CD8-positive, alpha-beta memory T cell (primary cell): ENCODE data around the gene TARP.
"Not testable (repeated sequence)": the region's sequence is repeated elsewhere in the genome, so short reads cannot be mapped to it uniquely, and the experiment has no call there.

Experiments used
- CTCF ChIA-PET: fragments of 350-600 bp; sonication (Branson Sonifier 250); formaldehyde crosslinking; loops from one replicate; lab custom pipeline; 2021; ENCODE audit warnings: antibody characterized with exemption; lab: Charles Lee
- POLR2A ChIA-PET: fragments of 350-600 bp; sonication (Branson Sonifier 250); formaldehyde crosslinking; loops from one replicate; lab custom pipeline; 2021; ENCODE audit warnings: antibody characterized with exemption; lab: Charles Lee
- DNase-seq, 5 donors: peaks; one replicate each; pipeline versions ENCODE4 v3.0.0 to v3.0.0-alpha.2; 2020 to 2022; ENCODE audit warnings: mixed read lengths in 1 of 5
- H3K27ac ChIP-seq: one replicate; pipeline ENCODE4 v1.7.0; 2013; ENCODE audit warnings: low read depth, mild to moderate bottlenecking, low read length, moderate library complexity
- H3K27me3 ChIP-seq: 2 replicates; pipeline ENCODE4 v1.7.0; 2013; ENCODE audit warnings: low read length, mild to moderate bottlenecking; ENCODE audit not compliant: insufficient read depth, poor library complexity, severe bottlenecking
- H3K36me3 ChIP-seq: 2 replicates; pipeline ENCODE4 v1.7.0; 2013; ENCODE audit warnings: mild to moderate bottlenecking, low read length, moderate library complexity; ENCODE audit not compliant: insufficient read depth
- H3K4me1 ChIP-seq: 2 replicates; pipeline ENCODE4 v1.7.0; 2013; ENCODE audit warnings: mild to moderate bottlenecking, low read length, moderate library complexity; ENCODE audit not compliant: insufficient read depth
- H3K4me3 ChIP-seq: 2 replicates; pipeline ENCODE4 v1.7.0; 2013; ENCODE audit warnings: mild to moderate bottlenecking, low read length
- H3K9me3 ChIP-seq: 2 replicates; pipeline ENCODE4 v1.7.0; 2013; ENCODE audit warnings: mild to moderate bottlenecking, low read length
- H3K27ac Mint-ChIP-seq, 8 donors: one replicate each; pipeline ENCODE4 v1.8.0; 2020 to 2021; ENCODE audit warnings: mixed read lengths in 8 of 8, mild to moderate bottlenecking in 6 of 8, inconsistent platforms in 3 of 8, moderate library complexity in 3 of 8
- H3K27me3 Mint-ChIP-seq, 2 donors: one replicate each; pipeline ENCODE4 v1.8.0; 2020 to 2021; ENCODE audit warnings: mixed read lengths in 2 of 2, mild to moderate bottlenecking in 1 of 2, moderate library complexity in 1 of 2
- H3K36me3 Mint-ChIP-seq, 3 donors: one replicate each; pipeline ENCODE4 v1.8.0; 2020 to 2021; ENCODE audit warnings: mixed read lengths in 3 of 3, inconsistent platforms in 1 of 3, mild to moderate bottlenecking in 1 of 3
- H3K4me1 Mint-ChIP-seq, 3 donors: one replicate each; pipeline ENCODE4 v1.8.0; 2020 to 2021; ENCODE audit warnings: mixed read lengths in 3 of 3, inconsistent platforms in 1 of 3, mild to moderate bottlenecking in 1 of 3
- H3K4me3 Mint-ChIP-seq, 7 donors: one replicate each; pipeline ENCODE4 v1.8.0; 2020 to 2021; ENCODE audit warnings: mixed read lengths in 7 of 7, mild to moderate bottlenecking in 6 of 7, moderate library complexity in 4 of 7, inconsistent platforms in 2 of 7
- H3K9me3 Mint-ChIP-seq, 5 donors: one replicate each; pipeline ENCODE4 v1.8.0; 2020 to 2022; ENCODE audit warnings: mixed read lengths in 5 of 5, mild to moderate bottlenecking in 3 of 5, moderate library complexity in 2 of 5, inconsistent platforms in 1 of 5

Gene TARP

DNA sequence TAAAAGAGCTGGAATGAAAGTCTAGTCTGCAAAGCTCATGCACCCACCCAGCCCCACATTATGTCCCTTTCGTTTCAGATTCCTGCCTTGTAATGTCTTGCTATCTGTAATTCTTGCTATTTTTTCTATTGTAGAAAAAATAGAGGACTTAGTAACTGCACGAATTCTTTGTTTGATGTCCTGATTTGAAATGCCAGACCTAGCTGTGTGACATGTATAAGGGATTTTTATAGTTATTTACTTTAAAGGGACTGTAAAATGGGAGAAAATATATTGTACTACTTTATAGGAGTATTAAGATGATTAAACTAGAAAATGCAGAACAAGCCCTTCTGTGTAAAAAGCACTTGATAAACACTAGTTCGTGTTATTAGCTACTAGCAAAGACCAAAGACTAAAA lies 32.4 kb downstream of the TARP start:
- Mint-ChIP-seq H3K27me3 (peaks cover 0 to 2% of the 10 kb centered on the region in 2 donors), H3K4me3 (peak overlapping the region; percentile 50 to 98 (median 71)), H3K36me3 (peaks cover 44 to 86% (median 66%) of the 10 kb centered on the region in 3 donors), H3K4me1 (peaks cover 81 to 86% (median 81%) of the 10 kb centered on the region in 3 donors), H3K9me3 (no peaks in the 10 kb centered on the region), H3K27ac (peak overlapping the region; percentile 82 to 99 (median 94))
- DNase-seq, result no peak
- Histone ChIP-seq H3K4me3 (no peak overlapping the region), H3K9me3 (no peaks in the 10 kb centered on the region), H3K36me3 (peaks cover 10% of the 10 kb centered on the region), H3K4me1 (peaks cover 45% of the 10 kb centered on the region), H3K27ac (no peak overlapping the region), H3K27me3 (no peaks in the 10 kb centered on the region)
- ChIA-PET CTCF (interaction anchor here (0.6 to 3.0 kb wide), 5 partner anchors 21 to 126 kb away, joined by 3 to 10 read pairs (median 4); no protein-coding TSS in a partner anchor), POLR2A (no interaction called here)

DNA sequence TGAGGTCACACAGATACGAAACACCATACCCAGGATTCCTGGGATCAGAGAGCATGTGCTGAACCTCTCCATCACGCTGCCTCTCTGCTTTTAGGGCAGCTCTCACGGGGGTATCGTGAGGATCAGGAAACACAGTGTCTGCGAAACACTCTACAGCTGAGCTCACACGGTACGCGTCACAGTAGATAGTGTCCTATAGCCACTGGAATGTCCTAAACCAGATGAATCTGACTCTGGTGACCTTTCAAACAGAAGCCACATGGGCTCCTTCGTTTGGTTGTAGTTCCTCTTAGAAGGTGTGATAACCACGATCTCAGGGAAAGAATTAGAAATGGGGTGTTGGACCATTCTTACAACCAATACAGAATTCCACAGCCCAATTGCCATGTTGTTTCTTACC lies 34.3 kb downstream of the TARP start:
- H3K9me3 Mint-ChIP-seq, H3K36me3 ChIP-seq, H3K27ac ChIP-seq, H3K27me3 ChIP-seq, DNase-seq, H3K9me3 ChIP-seq, POLR2A ChIA-PET, CTCF ChIA-PET, H3K4me3 ChIP-seq, H3K27me3 Mint-ChIP-seq: not testable (repeated sequence)
- H3K4me1 ChIP-seq, result peaks cover 34% of the 10 kb centered on the region
- Mint-ChIP-seq H3K4me3 (peak overlapping the region in 6 of 7 donors; percentile 11 to 74 (median 58)), H3K4me1 (peaks cover 81 to 86% (median 81%) of the 10 kb centered on the region in 3 donors), H3K27ac (peak overlapping the region; percentile 83 to 97 (median 93)), H3K36me3 (peaks cover 27 to 73% (median 47%) of the 10 kb centered on the region in 3 donors)

DNA sequence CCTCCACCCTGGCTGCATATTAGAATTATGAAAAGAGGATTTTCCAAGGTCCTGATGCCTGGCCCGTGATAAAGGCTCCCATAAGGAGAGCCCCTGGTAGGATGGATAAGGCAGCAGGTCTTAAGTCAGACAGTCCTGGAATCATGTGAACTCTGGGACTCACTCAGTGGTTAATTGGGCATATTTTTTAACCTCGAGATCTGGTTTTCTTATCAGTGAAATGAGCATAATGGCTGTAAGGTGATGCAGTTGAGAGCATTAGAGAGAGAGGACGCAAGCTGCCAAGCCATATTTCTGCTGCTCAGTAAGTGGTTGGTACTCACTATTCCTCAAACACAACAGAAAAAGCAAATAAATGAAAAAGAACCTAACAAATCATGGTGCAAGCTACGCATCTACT lies 37.8 kb downstream of the TARP start:
- Mint-ChIP-seq H3K4me3 (peak overlapping the region in 6 of 7 donors; percentile 69 to 83 (median 77)), H3K27ac (peak overlapping the region; percentile 85 to 98 (median 96)), H3K4me1 (peaks cover 83 to 94% (median 89%) of the 10 kb centered on the region in 3 donors), H3K27me3 (no peaks in the 10 kb centered on the region), H3K36me3 (peaks cover 16 to 50% (median 23%) of the 10 kb centered on the region in 3 donors), H3K9me3 (no peaks in the 10 kb centered on the region)
- H3K4me3 ChIP-seq, result no peak overlapping the region
- H3K27me3 ChIP-seq, result no peaks in the 10 kb centered on the region
- DNase-seq, result no peak
- CTCF ChIA-PET, result interaction anchor here (1.2 to 7.7 kb wide), 9 partner anchors 14 to 133 kb away, joined by 3 to 82 read pairs (median 13); no protein-coding TSS in a partner anchor
- no peaks in the 10 kb centered on the region for H3K36me3 ChIP-seq
- no peaks in the 10 kb centered on the region for H3K9me3 ChIP-seq
- POLR2A ChIA-PET, result interaction anchor here (1.3 to 1.9 kb wide), 2 partner anchors 65 to 95 kb away, joined by 3 to 5 read pairs; no protein-coding TSS in a partner anchor
- no peak overlapping the region for H3K27ac ChIP-seq
- peaks cover 59% of the 10 kb centered on the region for H3K4me1 ChIP-seq

DNA sequence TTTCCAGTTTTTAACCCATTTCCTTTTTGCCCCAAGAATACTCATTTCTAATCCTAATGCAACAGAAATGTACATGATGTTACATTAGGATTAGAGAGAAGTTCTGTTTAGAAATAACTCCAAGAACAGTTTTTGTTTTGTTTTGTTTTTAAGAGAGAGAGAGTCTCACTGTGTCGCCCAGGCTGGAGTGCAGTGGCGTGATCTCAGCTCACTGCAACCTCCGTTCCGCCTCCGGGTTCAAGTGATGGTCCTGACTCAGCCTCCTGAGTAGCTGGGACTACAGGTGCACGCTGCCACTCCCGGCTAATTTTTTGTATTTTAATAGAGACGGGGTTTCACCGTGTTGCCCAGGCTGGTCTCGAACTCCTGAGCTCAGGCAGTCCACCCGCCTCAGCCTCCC lies 38.7 kb downstream of the TARP start:
- H3K36me3 ChIP-seq, H3K27ac ChIP-seq, H3K27me3 ChIP-seq, DNase-seq, H3K9me3 Mint-ChIP-seq, H3K9me3 ChIP-seq, H3K4me3 ChIP-seq, H3K27me3 Mint-ChIP-seq: not testable (repeated sequence)
- ChIA-PET POLR2A (interaction anchor here (1.9 kb wide), 1 partner anchor 96 kb away, joined by 5 read pairs; no protein-coding TSS in a partner anchor), CTCF (interaction anchor here (1.0 to 7.7 kb wide), 9 partner anchors 12 to 134 kb away, joined by 3 to 82 read pairs (median 23); no protein-coding TSS in a partner anchor)
- peaks cover 65% of the 10 kb centered on the region for H3K4me1 ChIP-seq
- H3K4me1 Mint-ChIP-seq, result peaks cover 89 to 98% (median 95%) of the 10 kb centered on the region in 3 donors
- peak overlapping the region; percentile 18 to 83 (median 79) for H3K4me3 Mint-ChIP-seq
- peak overlapping the region; percentile 86 to 98 (median 97) for H3K27ac Mint-ChIP-seq
- peaks cover 18 to 55% (median 21%) of the 10 kb centered on the region in 3 donors for H3K36me3 Mint-ChIP-seq

DNA sequence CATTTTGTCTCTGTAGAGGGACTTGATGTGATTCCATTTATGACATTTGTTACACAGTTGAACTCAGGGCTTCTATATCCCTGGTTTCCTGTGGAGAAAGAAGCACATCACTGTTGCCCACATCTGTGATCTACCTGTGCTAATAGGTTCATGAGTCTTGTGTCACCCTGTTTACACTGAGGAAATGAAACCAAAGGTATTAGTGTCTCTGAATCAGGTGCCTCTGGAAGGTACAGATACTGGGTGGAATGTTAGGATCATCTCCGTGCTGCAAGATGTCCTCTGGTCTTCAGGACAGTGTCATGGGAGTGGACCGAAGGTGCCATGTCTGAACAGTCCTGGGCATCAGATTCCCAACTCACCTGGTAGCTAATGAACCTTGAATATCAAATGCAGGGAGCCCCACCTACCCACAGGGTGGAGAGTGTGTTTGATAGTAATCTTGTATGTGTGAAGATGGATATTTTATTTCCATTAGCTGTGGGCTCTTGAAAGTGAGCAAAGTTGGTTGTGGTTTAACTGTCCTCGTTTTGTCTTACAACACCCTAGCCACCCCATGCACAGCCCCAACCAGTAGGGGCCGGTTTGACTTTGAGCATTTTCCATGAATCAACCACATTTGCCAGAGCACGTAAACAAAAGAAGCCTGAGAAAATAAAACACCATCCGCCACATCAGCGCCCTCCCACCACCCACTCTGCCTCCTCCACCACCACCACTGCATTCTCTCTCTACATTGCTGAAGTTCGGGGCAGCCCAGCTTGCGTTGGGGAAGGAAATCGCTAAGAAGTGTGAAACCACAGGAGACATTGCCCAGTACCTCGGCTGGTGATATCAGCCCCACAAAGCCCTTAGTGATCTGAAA lies 40.7 kb downstream of the TARP start:
- Histone ChIP-seq H3K4me3 (peak overlapping the region; percentile 27), H3K36me3 (no peaks in the 10 kb centered on the region), H3K27me3 (no peaks in the 10 kb centered on the region), H3K27ac (peak overlapping the region; percentile 40), H3K4me1 (peaks cover 72% of the 10 kb centered on the region), H3K9me3 (no peaks in the 10 kb centered on the region)
- Mint-ChIP-seq H3K27me3 (no peaks in the 10 kb centered on the region), H3K4me1 (peaks cover 91 to 100% (median 100%) of the 10 kb centered on the region in 3 donors), H3K9me3 (no peaks in the 10 kb centered on the region), H3K36me3 (peaks cover 10 to 51% (median 17%) of the 10 kb centered on the region in 3 donors), H3K27ac (peak overlapping the region; percentile 93 to 98 (median 97)), H3K4me3 (peak overlapping the region; percentile 40 to 83 (median 77))
- DNase-seq, result peak; percentile 58 to 95 (median 66)
- CTCF ChIA-PET, result interaction anchor here (0.7 to 7.7 kb wide), 11 partner anchors 11 to 136 kb away, joined by 3 to 82 read pairs (median 4); no protein-coding TSS in a partner anchor
- POLR2A ChIA-PET, result interaction anchor here (0.7 to 1.7 kb wide), 10 partner anchors 10 to 131 kb away, joined by 3 to 13 read pairs (median 5); no protein-coding TSS in a partner anchor

DNA sequence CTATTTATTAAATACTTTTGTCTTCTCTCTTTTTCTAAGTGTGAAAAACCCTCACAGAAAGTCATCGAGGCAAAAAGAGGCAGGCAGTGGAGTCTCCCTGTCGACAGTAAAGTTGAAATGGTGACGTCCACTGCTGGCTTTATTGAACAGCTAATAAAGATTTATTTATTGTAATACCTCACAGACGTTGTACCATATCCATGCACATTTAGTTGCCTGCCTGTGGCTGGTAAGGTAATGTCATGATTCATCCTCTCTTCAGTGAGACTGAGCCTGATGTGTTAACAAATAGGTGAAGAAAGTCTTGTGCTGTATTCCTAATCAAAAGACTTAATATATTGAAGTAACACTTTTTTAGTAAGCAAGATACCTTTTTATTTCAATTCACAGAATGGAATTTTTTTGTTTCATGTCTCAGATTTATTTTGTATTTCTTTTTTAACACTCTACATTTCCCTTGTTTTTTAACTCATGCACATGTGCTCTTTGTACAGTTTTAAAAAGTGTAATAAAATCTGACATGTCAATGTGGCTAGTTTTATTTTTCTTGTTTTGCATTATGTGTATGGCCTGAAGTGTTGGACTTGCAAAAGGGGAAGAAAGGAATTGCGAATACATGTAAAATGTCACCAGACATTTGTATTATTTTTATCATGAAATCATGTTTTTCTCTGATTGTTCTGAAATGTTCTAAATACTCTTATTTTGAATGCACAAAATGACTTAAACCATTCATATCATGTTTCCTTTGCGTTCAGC lies 43.4 kb downstream of the TARP start:
- no peak overlapping the region for H3K27ac ChIP-seq

DNA sequence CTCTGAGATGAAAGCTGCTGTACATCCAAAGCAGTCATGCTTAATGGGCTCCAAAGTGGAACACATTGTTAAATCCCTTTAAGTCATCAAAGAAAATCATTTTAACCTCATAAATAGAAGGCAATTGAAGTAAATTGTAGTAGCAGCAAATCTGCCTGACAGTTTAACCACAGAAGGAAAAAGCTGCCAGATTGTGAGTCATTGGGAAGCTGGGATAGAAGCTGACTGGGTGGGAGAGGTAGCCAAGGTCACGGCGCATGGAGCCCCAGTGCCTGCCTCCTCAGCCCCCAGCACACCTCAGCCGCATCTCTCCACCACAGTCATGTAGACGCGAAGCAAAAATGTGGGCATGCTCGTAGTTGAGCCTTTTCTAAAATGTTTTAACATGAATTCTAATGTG lies 44.0 kb downstream of the TARP start:
- H3K9me3 ChIP-seq, result no peaks in the 10 kb centered on the region
- Mint-ChIP-seq H3K9me3 (no peaks in the 10 kb centered on the region), H3K36me3 (peaks cover 12 to 52% (median 17%) of the 10 kb centered on the region in 3 donors), H3K27ac (peak overlapping the region; percentile 84 to 98 (median 98)), H3K4me1 (peaks cover 91 to 100% (median 100%) of the 10 kb centered on the region in 3 donors), H3K4me3 (peak overlapping the region in 4 of 7 donors; percentile 1 to 67 (median 49)), H3K27me3 (no peaks in the 10 kb centered on the region)
- H3K27me3 ChIP-seq, result no peaks in the 10 kb centered on the region
- no peak overlapping the region for H3K4me3 ChIP-seq
- ChIA-PET POLR2A (interaction anchor here (2.3 kb wide), 1 partner anchor 13 kb away, joined by 9 read pairs; no protein-coding TSS in a partner anchor), CTCF (interaction anchor here (0.7 to 4.8 kb wide), 5 partner anchors 10 to 141 kb away, joined by 3 to 61 read pairs (median 11); no protein-coding TSS in a partner anchor)
- H3K36me3 ChIP-seq, result no peaks in the 10 kb centered on the region
- DNase-seq, result no peak
- H3K27ac ChIP-seq, result peak overlapping the region; percentile 11
- H3K4me1 ChIP-seq, result peaks cover 65% of the 10 kb centered on the region

More for the DNA sequence above, 43.4 kb downstream of the TARP start:
- Histone ChIP-seq H3K4me1 (peaks cover 65% of the 10 kb centered on the region), H3K36me3 (no peaks in the 10 kb centered on the region), H3K9me3 (no peaks in the 10 kb centered on the region), H3K4me3 (no peak overlapping the region), H3K27me3 (no peaks in the 10 kb centered on the region)
- Mint-ChIP-seq H3K36me3 (peaks cover 11 to 49% (median 14%) of the 10 kb centered on the region in 3 donors), H3K27ac (peak overlapping the region; percentile 84 to 98 (median 96)), H3K27me3 (no peaks in the 10 kb centered on the region), H3K4me3 (peak overlapping the region in 4 of 7 donors; percentile 1 to 67 (median 46)), H3K9me3 (no peaks in the 10 kb centered on the region), H3K4me1 (peaks cover 91 to 100% (median 100%) of the 10 kb centered on the region in 3 donors)
- CTCF ChIA-PET, result interaction anchor here (0.7 to 4.8 kb wide), 5 partner anchors 10 to 140 kb away, joined by 3 to 61 read pairs (median 11); no protein-coding TSS in a partner anchor
- POLR2A ChIA-PET, result no interaction called here
- DNase-seq, result no peak
